NCI-H1048 (cell line): ENCODE results near the gene LCA5.
"Not testable (repeated sequence)": the region's sequence is repeated elsewhere in the genome, so short reads cannot be mapped to it uniquely, and the experiment has no call there.

Source experiments
- DNase-seq: peaks from one replicate; lab custom pipeline; 2025; lab: John Stamatoyannopoulos, UW

The LCA5 gene

GRCh38 chr6:79536954-79537747 is at the start of gene LCA5:
TSS of gene LCA5 (minus strand) at chr6:79537430. CDS start at chr6:79518894, 18,536 bp downstream.
- DNase-seq, result peak; percentile 97

- no peak for DNase-seq
Measured at GRCh38 chr6:79586548-79586947, 49.3 kb upstream of the LCA5 start.

GRCh38 chr6:79584332-79584731 is 47.1 kb upstream of the LCA5 start:
- DNase-seq, result no peak

- not testable (repeated sequence) for DNase-seq
Measured at GRCh38 chr6:79577926-79578325, 40.7 kb upstream of the LCA5 start.

- no peak for DNase-seq
Measured at GRCh38 chr6:79574630-79575225, 37.5 kb upstream of the LCA5 start.

GRCh38 chr6:79574174-79574573 is 36.9 kb upstream of the LCA5 start:
- DNase-seq, result no peak

GRCh38 chr6:79571030-79571367 is 33.8 kb upstream of the LCA5 start:
- DNase-seq, result no peak

- DNase-seq, result peak; percentile 77
Measured at GRCh38 chr6:79570129-79571029, 33.1 kb upstream of the LCA5 start.

- DNase-seq, result no peak
Measured at GRCh38 chr6:79568996-79569395, 31.8 kb upstream of the LCA5 start.

GRCh38 chr6:79564636-79565035 is 27.4 kb upstream of the LCA5 start:
- no peak for DNase-seq

GRCh38 chr6:79559706-79560105 is 22.5 kb upstream of the LCA5 start:
- DNase-seq, result no peak

GRCh38 chr6:79557673-79558467 is 20.6 kb upstream of the LCA5 start:
- DNase-seq, result no peak

- no peak for DNase-seq
Measured at GRCh38 chr6:79554305-79554704, 17.1 kb upstream of the LCA5 start.

GRCh38 chr6:79551401-79551800 is 14.2 kb upstream of the LCA5 start:
- no peak for DNase-seq

GRCh38 chr6:79548304-79548703 is 11.1 kb upstream of the LCA5 start:
- DNase-seq, result no peak

GRCh38 chr6:79546186-79546585 is 9.0 kb upstream of the LCA5 start:
- DNase-seq, result no peak

GRCh38 chr6:79544939-79545450 is 7.8 kb upstream of the LCA5 start:
- DNase-seq, result peak; percentile 61

GRCh38 chr6:79544299-79544927 is 7.2 kb upstream of the LCA5 start:
- DNase-seq, result no peak

- DNase-seq, result no peak
Measured at GRCh38 chr6:79543886-79544285, 6.7 kb upstream of the LCA5 start.

- DNase-seq, result no peak
Measured at GRCh38 chr6:79543411-79543810, 6.2 kb upstream of the LCA5 start.
